ENCODE results near the gene RXFP1.

The RXFP1 gene

GRCh38 chr4:158578476-158578875 is 56.8 kb downstream of the RXFP1 start:
- no peak overlapping the region for H3K27ac ChIP-seq
- TF ChIP-seq ZFX (IDR thresholded peaks at IDR 0.05), result no peak
- TF ChIP-seq, protein P1, sequence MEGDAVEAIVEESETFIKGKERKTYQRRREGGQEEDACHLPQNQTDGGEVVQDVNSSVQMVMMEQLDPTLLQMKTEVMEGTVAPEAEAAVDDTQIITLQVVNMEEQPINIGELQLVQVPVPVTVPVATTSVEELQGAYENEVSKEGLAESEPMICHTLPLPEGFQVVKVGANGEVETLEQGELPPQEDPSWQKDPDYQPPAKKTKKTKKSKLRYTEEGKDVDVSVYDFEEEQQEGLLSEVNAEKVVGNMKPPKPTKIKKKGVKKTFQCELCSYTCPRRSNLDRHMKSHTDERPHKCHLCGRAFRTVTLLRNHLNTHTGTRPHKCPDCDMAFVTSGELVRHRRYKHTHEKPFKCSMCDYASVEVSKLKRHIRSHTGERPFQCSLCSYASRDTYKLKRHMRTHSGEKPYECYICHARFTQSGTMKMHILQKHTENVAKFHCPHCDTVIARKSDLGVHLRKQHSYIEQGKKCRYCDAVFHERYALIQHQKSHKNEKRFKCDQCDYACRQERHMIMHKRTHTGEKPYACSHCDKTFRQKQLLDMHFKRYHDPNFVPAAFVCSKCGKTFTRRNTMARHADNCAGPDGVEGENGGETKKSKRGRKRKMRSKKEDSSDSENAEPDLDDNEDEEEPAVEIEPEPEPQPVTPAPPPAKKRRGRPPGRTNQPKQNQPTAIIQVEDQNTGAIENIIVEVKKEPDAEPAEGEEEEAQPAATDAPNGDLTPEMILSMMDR (conservative IDR thresholded peaks at IDR 0.05), result peak; percentile 34

DNA sequence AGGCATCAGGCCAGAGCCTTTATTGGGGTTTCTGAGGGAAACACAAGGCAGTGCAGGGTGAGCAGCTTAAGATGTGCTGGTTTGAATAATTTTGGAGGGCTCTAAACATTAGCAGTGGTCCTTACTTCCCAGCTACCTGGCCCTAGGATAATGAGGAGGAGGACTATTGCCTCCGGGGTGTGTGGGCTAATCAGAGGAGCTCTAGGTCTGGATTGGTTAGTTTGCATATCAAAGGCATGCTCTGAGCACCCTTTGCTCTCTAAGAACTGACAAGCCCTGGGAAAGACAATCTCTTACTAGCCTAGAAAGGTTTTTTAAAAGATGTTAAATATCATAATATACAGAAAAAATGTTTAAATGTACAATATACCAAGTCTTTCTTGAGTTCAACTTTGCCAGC is 58.4 kb downstream of the RXFP1 start:
- H3K27ac ChIP-seq, result no peak overlapping the region
- TF ChIP-seq, protein P1 (conservative IDR thresholded peaks at IDR 0.05), result no peak
- TF ChIP-seq ZFX (IDR thresholded peaks at IDR 0.05), result no peak

GRCh38 chr4:158581161-158581560 is 59.5 kb downstream of the RXFP1 start:
- TF ChIP-seq ZFX (IDR thresholded peaks at IDR 0.05), result no peak
- TF ChIP-seq, protein P1 (conservative IDR thresholded peaks at IDR 0.05), result no peak
- H3K27ac ChIP-seq, result no peak overlapping the region

DNA sequence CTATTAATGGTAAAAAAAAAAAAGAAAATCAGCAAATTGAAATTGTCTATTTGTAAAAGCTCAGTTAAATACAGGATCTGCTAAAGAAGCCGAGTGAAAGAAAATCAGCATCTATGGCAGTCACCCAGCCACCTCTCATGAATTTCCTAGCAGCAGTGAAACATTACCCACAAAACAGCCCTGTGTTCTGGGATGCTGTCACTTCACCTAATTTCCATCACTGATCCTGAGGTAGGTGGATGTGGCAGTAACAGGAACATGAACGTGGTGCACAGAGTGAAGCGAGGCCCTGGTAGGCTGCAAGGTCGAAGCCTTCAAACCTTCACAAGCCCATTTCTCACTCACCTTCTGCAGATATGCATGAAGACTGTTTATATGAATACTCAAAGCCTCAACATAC is 65.2 kb downstream of the RXFP1 start:
- H3K27ac ChIP-seq, result no peak overlapping the region
- TF ChIP-seq, protein P1 (conservative IDR thresholded peaks at IDR 0.05), result no peak
- no peak for TF ChIP-seq ZFX (IDR thresholded peaks at IDR 0.05)

GRCh38 chr4:158588285-158588684 is 66.6 kb downstream of the RXFP1 start:
- TF ChIP-seq, protein P1 (conservative IDR thresholded peaks at IDR 0.05), result no peak
- TF ChIP-seq ZFX (IDR thresholded peaks at IDR 0.05), result no peak
- no peak overlapping the region for H3K27ac ChIP-seq

- H3K27ac ChIP-seq, result no peak overlapping the region
- TF ChIP-seq ZFX (IDR thresholded peaks at IDR 0.05), result no peak
- TF ChIP-seq, protein P1 (conservative IDR thresholded peaks at IDR 0.05), result no peak
These were observed 67.1 kb downstream of the RXFP1 start for GRCh38 chr4:158588777-158589176.

GRCh38 chr4:158590306-158590705 is 68.6 kb downstream of the RXFP1 start:
- no peak overlapping the region for H3K27ac ChIP-seq
- TF ChIP-seq ZFX (IDR thresholded peaks at IDR 0.05), result no peak

DNA sequence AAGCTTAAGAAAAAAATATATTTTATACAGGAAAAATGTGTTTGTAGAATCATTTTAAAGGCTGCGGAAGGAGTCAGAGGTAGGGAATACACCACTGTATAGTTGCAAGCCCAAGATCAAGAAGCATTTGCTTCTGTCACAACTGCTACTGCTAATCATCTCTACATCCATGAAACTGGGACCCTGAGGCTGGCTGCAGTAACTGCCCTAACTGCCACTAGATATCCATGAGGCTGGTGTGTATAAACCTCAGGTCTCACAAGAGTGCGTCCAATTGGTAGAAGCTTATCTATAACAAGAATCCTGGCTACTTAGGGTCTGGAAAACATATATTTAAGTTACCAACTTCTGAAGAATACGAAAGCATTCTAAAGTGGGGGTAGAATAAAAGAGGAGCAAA is 69.1 kb downstream of the RXFP1 start:
- H3K27ac ChIP-seq, result no peak overlapping the region
- TF ChIP-seq, protein P1 (conservative IDR thresholded peaks at IDR 0.05), result no peak
- TF ChIP-seq ZFX (IDR thresholded peaks at IDR 0.05), result no peak

Data from C4-2B (cell line).